Osteoblast (primary cell): ENCODE measurements around the gene AUTS2. TPM values are rescaled to one million over a fixed set of nuclear protein-coding genes. Genes with fewer than 3 reads are reported as not detected.

Source experiments
- DNase-seq: peaks from one replicate; pipeline ENCODE4 v3.0.0; 2011; ENCODE audit warnings: low spot score, mixed read lengths; ENCODE audit not compliant: insufficient read length; ENCODE audit errors: missing footprints
- H2AFZ ChIP-seq: 2 replicates; pipeline ENCODE4 v1.6.0; 2011; ENCODE audit warnings: mild to moderate bottlenecking, low read length
- H3K27ac ChIP-seq: 2 replicates; pipeline ENCODE4 v1.5.1; 2011; ENCODE audit warnings: mild to moderate bottlenecking, low read depth, low read length, moderate library complexity
- H3K27me3 ChIP-seq: 2 replicates; pipeline ENCODE4 v1.6.0; 2012; ENCODE audit warnings: mild to moderate bottlenecking, control low read depth, inconsistent platforms, low read length, moderate library complexity; ENCODE audit not compliant: insufficient read depth
- H3K36me3 ChIP-seq: 2 replicates; pipeline ENCODE4 v1.5.1; 2011; ENCODE audit warnings: mild to moderate bottlenecking, low read length, control low read depth, moderate library complexity; ENCODE audit not compliant: insufficient read depth
- H3K4me1 ChIP-seq: 2 replicates; pipeline ENCODE4 v1.5.1; 2011; ENCODE audit warnings: mild to moderate bottlenecking, low read length, control low read depth, moderate library complexity; ENCODE audit not compliant: insufficient read depth
- H3K4me2 ChIP-seq: 2 replicates; pipeline ENCODE4 v1.6.0; 2011; ENCODE audit warnings: mild to moderate bottlenecking, low read length; ENCODE audit not compliant: insufficient read depth
- H3K4me3 ChIP-seq: fragments of 200-600 bp; sonication (generic); 3 replicates; pipeline ENCODE4 v1.5.1; 2012; ENCODE audit warnings: mild to moderate bottlenecking, low read length, inconsistent platforms; ENCODE audit not compliant: insufficient read depth
- H3K79me2 ChIP-seq: 2 replicates; pipeline ENCODE4 v1.6.0; 2012; ENCODE audit warnings: mild to moderate bottlenecking, low read length, control low read depth, inconsistent platforms; ENCODE audit not compliant: insufficient read depth
- H3K9me3 ChIP-seq: 2 replicates; pipeline ENCODE4 v1.5.1; 2011; ENCODE audit warnings: low read depth, low read length, control low read depth
- H4K20me1 ChIP-seq: 2 replicates; pipeline ENCODE4 v1.6.0; 2012; ENCODE audit warnings: mild to moderate bottlenecking, low read length, control low read depth; ENCODE audit not compliant: insufficient read depth
- CTCF ChIP-seq: IDR thresholded peaks from 2 replicates; pipeline ENCODE4 v1.5.1; 2011; ENCODE audit warnings: mild to moderate bottlenecking, low read depth, low read length, moderate library complexity; ENCODE audit errors: extremely low read depth
- total RNA-seq: library from RNA; depleted of rRNA; stranded (reverse); fragments of >200 nt; gene quantifications from 2 replicates; pipeline ENCODE4 v1.2.3, GENCODE V29; 2012

AUTS2 gene
- total RNA-seq, 1 donor: 15.2 TPM

GRCh38 chr7:69757528-69757927, 159.3 kb downstream of the AUTS2 start:
- Histone ChIP-seq H3K36me3 (no peaks in the 10 kb centered on the region), H3K4me3 (no peak overlapping the region), H3K27ac (no peak overlapping the region), H2AFZ (no peak overlapping the region), H3K4me1 (peaks cover 5% of the 10 kb centered on the region), H3K79me2 (no peaks in the 10 kb centered on the region), H3K27me3 (no peaks in the 10 kb centered on the region), H3K4me2 (no peak overlapping the region), H3K9me3 (no peaks in the 10 kb centered on the region), H4K20me1 (peaks cover 6% of the 10 kb centered on the region)
- no peak for TF ChIP-seq CTCF
- DNase-seq: no peak

GRCh38 chr7:69757981-69758430, 159.7 kb downstream of the AUTS2 start:
- H3K79me2 ChIP-seq: no peaks in the 10 kb centered on the region
- H3K4me1 ChIP-seq: peaks cover 5% of the 10 kb centered on the region
- peak; percentile 62 for DNase-seq
- no peaks in the 10 kb centered on the region for H3K27me3 ChIP-seq
- no peak for TF ChIP-seq CTCF
- no peak overlapping the region for H3K4me2 ChIP-seq
- H3K9me3 ChIP-seq: no peaks in the 10 kb centered on the region
- H3K36me3 ChIP-seq: no peaks in the 10 kb centered on the region
- no peak overlapping the region for H3K4me3 ChIP-seq
- H2AFZ ChIP-seq: no peak overlapping the region
- H4K20me1 ChIP-seq: peaks cover 6% of the 10 kb centered on the region
- no peak overlapping the region for H3K27ac ChIP-seq

GRCh38 chr7:69759373-69759772, 161.1 kb downstream of the AUTS2 start:
- H3K4me3 ChIP-seq: no peak overlapping the region
- DNase-seq: no peak
- H3K36me3 ChIP-seq: no peaks in the 10 kb centered on the region
- no peaks in the 10 kb centered on the region for H3K27me3 ChIP-seq
- no peaks in the 10 kb centered on the region for H3K79me2 ChIP-seq
- no peaks in the 10 kb centered on the region for H4K20me1 ChIP-seq
- H3K9me3 ChIP-seq: no peaks in the 10 kb centered on the region
- no peak for TF ChIP-seq CTCF
- peaks cover 5% of the 10 kb centered on the region for H3K4me1 ChIP-seq
- H2AFZ ChIP-seq: no peak overlapping the region
- H3K27ac ChIP-seq: no peak overlapping the region
- H3K4me2 ChIP-seq: no peak overlapping the region

- no peak for TF ChIP-seq CTCF
- Histone ChIP-seq H2AFZ (no peak overlapping the region), H4K20me1 (no peaks in the 10 kb centered on the region), H3K79me2 (no peaks in the 10 kb centered on the region), H3K27ac (no peak overlapping the region), H3K4me1 (peaks cover 5% of the 10 kb centered on the region), H3K27me3 (no peaks in the 10 kb centered on the region), H3K9me3 (no peaks in the 10 kb centered on the region), H3K36me3 (no peaks in the 10 kb centered on the region), H3K4me3 (no peak overlapping the region), H3K4me2 (no peak overlapping the region)
- DNase-seq: no peak
These were observed 163.1 kb downstream of the AUTS2 start for GRCh38 chr7:69761290-69761922.
